Left kidney (tissue), 2 donors: ENCODE measurements around the gene GJA5. TPM values are rescaled to one million over a fixed set of nuclear protein-coding genes. Genes with fewer than 3 reads are reported as not detected.
A peak's percentile ranks its signal among the peaks of the same experiment; 100 is the strongest.

ENCODE experiments used
- DNase-seq: peaks from one replicate; pipeline ENCODE4 v3.0.0-alpha.2; 2013
- polyA plus RNA-seq: library from polyadenylated mRNA; unstranded; fragments of 120-200 nt; gene quantifications from one replicate; pipeline ENCODE4 v1.2.1, GENCODE V29; 2013; ENCODE audit not compliant: insufficient read length

GJA5 gene
- polyA plus RNA-seq, 1 donor = 16.3 TPM

- DNase-seq = no peak
Measured at GRCh38 chr1:147768101-147768500, 7.7 kb upstream of the GJA5 start.

GRCh38 chr1:147762233-147763024, 2.0 kb upstream of the GJA5 start:
- DNase-seq = peak; percentile 4

- DNase-seq = no peak
Measured at GRCh38 chr1:147758379-147759100, 1.9 kb downstream of the GJA5 start.

GRCh38 chr1:147757015-147757990, 3.1 kb downstream of the GJA5 start:
- no peak for DNase-seq

GRCh38 chr1:147756341-147756740, 4.1 kb downstream of the GJA5 start:
- DNase-seq = no peak

- DNase-seq = no peak
Measured at GRCh38 chr1:147754661-147755060, 5.7 kb downstream of the GJA5 start.

GRCh38 chr1:147753081-147753480, 7.3 kb downstream of the GJA5 start:
- no peak for DNase-seq

GRCh38 chr1:147752511-147752910, 7.9 kb downstream of the GJA5 start:
- no peak for DNase-seq

- DNase-seq = no peak
Measured at GRCh38 chr1:147751346-147751745, 9.1 kb downstream of the GJA5 start.

- DNase-seq = no peak
Measured at GRCh38 chr1:147750618-147751217, 9.7 kb downstream of the GJA5 start.

- no peak for DNase-seq
Measured at GRCh38 chr1:147749792-147750191, 10.6 kb downstream of the GJA5 start.

- DNase-seq = no peak
Measured at GRCh38 chr1:147748676-147749350, 11.6 kb downstream of the GJA5 start.

GRCh38 chr1:147747966-147748365, 12.4 kb downstream of the GJA5 start:
- DNase-seq = no peak

GRCh38 chr1:147745271-147745670, 15.1 kb downstream of the GJA5 start:
- no peak for DNase-seq

- DNase-seq = no peak
Measured at GRCh38 chr1:147741065-147741464, 19.3 kb downstream of the GJA5 start.

GRCh38 chr1:147740391-147740790, 20.0 kb downstream of the GJA5 start:
- DNase-seq = no peak

GRCh38 chr1:147738739-147739476, 21.5 kb downstream of the GJA5 start:
- no peak for DNase-seq

- DNase-seq = no peak
Measured at GRCh38 chr1:147738129-147738528, 22.3 kb downstream of the GJA5 start.

- DNase-seq = no peak
Measured at GRCh38 chr1:147736883-147737282, 23.5 kb downstream of the GJA5 start.

GRCh38 chr1:147735423-147735822, 25.0 kb downstream of the GJA5 start:
- DNase-seq = no peak
